Activated T-cell treated with anti-CD3 and anti-CD28 coated beads for 48 hours (primary cell): ENCODE results near the gene OR2T11.
"Not testable (repeated sequence)": the region's sequence is repeated elsewhere in the genome, so short reads cannot be mapped to it uniquely, and the experiment has no call there.

Experiments
- DNase-seq: peaks from one replicate; pipeline ENCODE4 v3.0.0-alpha.2; 2020; ENCODE audit warnings: low read depth

OR2T11 gene, protein sequence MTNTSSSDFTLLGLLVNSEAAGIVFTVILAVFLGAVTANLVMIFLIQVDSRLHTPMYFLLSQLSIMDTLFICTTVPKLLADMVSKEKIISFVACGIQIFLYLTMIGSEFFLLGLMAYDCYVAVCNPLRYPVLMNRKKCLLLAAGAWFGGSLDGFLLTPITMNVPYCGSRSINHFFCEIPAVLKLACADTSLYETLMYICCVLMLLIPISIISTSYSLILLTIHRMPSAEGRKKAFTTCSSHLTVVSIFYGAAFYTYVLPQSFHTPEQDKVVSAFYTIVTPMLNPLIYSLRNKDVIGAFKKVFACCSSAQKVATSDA

DNA sequence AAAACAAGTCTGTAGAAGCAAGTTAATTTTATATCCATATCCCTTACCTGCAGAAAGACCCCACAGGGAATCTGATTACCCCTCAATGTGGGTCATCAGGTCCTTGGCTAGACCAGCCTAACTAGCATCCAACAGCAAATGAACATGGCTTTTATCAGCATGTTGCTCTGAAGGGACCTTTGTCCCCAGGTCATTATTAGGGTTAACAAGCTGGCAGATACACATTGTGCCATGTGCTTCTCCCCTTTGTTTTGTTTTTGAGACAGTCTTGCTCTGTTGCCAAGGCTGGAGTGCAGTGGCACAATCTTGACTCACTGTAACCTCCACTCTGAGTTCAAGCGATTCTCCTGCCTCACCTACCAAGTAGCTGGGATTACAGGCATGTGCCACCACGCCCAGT, at the start of gene OR2T11:
Gene OR2T11 (minus strand): TSS at position 101 of the 400 bp plus-strand sequence. CDS start 7,963 bp downstream, outside the sequence.
- not testable (repeated sequence) for DNase-seq

DNA sequence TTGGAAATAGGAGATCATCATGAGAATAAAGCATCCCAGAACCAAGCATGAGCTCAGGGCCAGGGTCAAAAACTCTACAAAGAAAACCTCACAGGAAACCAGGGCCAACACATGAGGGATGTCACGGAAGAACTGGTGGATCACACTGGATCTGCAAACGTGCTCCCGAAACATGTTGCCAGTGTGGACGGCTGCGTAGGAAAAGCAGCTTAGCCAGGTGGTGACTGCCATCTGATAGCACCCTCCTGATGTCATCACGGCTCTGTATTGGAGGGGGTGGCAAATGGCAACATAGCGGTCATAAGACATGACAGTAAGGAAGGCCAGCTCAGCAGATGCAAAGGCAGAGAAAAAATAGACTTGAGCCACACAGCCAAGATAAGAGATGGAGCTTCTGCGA, 46.8 kb upstream of the OR2T11 start:
- no peak for DNase-seq

DNA sequence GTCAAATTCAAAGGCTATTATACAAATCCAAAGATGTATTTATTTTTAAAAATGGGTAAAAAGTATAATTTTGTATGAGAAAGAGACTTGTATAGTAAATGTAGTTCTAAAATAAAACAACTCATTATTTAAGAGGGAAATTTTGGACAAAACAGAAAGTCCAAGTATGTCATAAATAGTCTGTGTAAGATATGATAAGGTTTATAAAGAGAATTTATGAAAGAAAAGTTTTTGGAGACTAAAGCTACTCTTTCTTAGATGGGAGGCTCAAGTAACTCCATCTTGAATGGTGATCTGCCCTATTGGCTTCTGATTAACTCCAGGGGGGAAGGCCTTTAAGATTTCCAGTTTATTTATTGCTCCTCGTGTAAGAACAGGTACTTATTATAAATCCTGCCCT, 35.1 kb upstream of the OR2T11 start:
- no peak for DNase-seq

DNA sequence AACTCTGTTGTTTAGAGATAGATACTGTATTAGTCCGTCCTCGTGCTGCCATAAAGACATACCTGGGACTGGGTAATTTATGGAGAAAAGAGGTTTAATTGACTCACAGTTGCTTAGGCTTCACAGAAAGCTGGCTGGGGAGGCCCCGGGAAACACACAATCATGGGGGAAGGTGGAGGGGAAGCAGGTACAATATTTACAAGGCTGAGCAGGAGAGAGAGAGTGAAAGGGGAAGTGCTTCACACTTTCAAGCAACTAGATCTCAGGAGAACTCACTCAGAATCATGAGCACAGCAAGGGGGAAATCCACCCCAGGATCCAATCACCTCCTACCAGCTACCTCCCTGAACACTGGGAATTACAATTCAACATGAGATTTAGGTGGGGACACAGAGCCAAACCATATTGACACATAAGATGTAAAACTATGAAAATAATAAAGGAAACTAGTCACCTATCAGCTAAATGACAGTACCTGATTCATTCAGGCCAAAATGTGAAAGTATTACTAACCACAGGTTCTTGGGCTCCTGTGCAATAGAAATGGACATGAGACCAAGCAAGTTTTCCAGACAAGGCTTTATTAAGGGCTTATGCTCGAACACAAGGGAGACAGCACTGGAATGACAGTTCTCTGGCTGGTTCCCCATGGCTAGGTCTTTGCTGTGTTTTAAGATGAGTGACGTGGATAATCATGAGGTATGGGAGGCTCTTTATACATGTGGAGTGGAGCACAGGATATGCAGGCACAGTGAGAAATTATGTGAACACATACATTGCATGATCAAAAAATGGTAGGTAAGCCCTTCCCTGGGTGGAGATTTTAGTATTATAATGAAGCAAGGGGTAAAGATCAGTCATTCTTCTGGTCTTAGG, 28.8 kb upstream of the OR2T11 start:
- not testable (repeated sequence) for DNase-seq

DNA sequence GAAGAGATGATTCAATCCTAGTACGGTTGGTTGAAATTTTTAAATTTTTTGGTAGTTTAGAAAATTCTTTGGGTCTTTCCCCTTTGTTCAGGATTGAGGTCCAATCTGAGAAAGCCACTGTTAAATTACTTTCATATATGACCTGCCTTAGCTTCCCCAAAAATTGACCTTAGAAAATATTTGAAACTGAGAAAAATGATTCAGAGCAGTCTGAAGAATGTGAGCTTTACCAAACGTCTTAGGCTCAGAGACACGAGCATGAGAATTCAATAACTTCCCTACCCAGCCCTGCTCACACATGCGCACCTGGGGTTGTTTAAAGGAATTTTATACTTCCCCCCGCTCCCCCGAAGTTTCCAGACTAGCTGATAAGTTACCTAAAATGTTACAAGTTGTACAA, 21.9 kb upstream of the OR2T11 start:
- DNase-seq = not testable (repeated sequence)

DNA sequence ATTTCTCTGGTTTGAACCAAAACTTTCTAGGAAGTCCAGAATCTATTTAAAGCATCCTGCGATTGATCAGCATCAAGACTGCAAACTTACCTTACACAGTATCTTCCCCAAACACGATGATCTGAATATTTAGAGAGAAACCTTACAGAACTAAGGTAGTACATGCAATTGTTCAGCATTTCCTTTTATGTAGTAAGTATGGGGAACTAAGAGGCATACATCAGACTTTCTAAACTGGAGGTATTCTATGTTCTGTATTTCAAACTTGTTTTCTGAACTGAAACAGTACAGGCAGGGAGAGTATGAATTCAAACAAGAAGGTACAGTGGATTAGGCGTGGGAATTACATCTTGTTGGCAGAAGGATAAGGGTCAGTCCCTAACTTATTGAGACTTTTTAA, 20.5 kb upstream of the OR2T11 start, which contains the start of gene OR2T27:
Gene OR2T27 (minus strand): TSS at position 175 of the 400 bp plus-strand sequence. CDS start 4,644 bp downstream, outside the sequence.
- not testable (repeated sequence) for DNase-seq

DNA sequence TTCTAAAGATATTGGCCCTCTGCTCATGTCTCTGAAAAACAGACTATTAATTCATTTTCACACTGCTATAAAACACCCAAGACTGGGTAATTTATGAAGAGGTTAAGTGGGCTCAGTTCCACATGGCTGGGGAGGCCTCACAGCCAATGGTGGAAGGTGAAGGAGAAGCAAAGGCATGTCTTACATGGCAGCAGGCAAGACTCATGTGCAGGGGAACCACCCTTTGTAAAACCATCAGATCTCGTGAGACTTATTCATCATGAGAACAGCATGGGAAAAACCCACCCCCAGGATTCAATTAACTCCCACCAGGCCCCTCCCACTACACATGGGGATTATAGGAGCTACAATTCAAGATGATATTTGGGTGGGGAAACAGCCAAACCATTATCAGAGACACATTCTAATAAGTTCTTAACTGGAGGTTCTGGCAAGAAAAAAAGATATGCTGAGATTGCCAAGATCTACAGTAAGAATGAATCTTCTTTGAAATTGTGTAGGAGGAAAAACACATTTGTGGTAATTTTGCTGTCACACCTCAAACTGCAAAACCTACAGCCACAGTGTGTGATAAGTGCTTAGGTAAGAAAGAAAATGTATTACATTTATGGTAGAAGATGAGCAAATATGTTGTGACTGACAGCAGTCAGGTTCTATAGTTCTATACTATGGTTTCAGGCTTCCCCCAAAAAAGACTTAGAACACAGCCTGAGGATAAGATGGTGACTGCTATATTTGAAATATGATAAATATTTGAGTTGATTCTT, 14.1 kb upstream of the OR2T11 start:
- DNase-seq = not testable (repeated sequence)

DNA sequence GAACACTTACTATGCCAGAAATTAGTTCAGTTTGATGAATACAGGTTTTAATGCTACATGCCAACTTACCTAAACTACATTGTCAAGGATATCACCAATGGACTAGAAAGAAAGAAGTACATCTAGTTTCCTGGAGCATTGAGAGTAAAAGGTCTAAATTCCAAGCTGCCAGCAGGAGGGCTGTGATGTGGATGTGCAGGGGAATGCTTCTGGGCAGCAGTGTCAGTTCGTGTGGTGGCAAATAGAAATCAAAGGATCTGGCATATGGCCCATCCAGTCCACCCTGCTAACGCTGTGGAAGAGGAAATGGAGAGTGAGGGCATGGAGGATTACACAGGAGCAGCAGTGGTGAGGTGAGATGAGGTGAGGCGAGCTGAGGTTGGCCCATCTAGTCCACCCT, 10.3 kb upstream of the OR2T11 start, which contains the start of gene OR2T35:
Gene OR2T35 (minus strand): TSS at position 101 of the 400 bp plus-strand sequence. CDS start 6,020 bp downstream, outside the sequence.
- DNase-seq = not testable (repeated sequence)

DNA sequence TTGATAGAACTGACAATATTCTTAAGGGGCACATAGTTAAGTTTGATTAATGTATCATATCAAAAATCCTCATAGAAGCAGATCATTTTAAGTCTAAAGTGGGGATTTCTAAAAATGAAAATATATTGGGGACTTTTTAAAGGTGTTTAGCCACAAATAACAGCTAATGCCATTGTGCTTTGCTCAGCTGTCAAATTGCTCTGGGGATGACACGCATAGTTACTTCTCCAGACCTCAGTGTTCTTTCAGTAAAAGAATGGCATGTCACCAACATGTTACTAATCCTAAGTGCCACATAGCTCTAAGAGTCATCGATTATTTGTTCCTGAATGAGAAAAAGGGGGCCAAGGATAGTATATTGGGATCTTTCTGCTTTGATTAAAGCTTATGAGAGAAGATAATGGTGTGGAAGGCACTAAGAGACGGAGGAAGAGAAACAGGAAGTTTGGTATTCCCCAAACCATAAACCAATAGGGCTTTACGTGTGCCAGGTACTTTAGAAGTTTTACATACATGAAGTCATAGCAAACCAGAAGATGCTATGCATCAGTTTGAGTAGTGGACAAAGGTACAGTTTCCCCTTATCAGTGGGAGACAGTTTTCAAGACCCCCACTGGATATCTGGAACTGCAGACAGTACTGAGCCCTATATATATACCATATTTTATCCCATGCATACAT, 8.2 kb upstream of the OR2T11 start:
- DNase-seq = not testable (repeated sequence)

DNA sequence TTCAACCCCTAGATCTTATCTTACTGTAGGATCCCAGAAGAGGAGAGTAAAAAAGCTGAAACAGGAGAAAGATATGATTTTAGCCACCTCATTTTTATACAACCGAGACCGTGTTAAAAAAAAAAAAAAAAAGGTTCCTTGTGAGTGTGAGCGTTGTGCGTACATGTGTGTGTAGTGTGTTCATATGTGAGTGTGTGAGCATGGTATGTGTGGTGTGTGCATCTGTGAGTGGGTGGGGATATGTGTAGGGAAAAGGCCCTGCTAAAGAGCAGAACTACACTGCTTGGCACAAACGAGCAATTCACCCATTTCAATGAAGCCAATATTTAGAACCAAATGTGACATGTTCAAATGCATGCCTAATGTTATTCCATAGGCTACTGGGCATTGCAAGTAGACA, 6.7 kb upstream of the OR2T11 start:
- not testable (repeated sequence) for DNase-seq

DNA sequence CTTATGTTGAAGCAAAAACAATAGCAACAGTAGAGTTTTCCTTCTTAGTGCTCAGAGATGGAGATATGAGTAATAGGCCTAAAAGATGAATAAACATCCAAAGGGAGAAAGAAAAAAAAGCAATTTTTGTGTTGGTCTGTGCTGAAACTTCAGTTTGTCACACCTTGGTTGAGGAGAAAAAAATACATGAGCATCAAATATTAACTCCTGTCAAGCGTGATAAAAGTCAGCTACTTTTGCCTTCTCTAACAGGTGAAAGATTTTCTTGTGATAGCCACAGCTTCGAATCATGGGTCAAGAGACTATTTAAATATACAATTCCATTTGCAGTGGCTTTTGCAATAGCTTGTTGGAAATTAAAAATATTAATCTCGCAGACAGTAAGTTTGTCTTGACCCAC, 6.0 kb upstream of the OR2T11 start:
- not testable (repeated sequence) for DNase-seq

DNA sequence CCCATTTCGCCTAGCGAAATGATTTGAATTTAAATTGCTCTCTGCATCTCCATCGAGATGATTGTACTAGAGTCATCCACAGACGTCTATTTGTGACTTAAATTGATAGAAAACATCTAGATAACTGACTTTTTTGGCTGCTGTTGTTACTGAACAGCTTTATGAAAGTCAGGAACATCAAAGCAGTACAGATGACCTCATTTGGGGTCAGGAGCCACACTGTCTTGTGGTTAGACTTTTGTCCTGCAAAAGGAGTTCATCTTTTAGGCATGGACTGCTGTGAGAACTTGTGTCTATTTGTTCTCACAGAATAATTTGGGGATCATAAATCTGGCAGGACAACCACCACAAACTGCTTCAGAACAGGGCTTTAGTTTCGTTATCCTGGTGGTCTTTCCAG, 4.8 kb upstream of the OR2T11 start:
- not testable (repeated sequence) for DNase-seq

DNA sequence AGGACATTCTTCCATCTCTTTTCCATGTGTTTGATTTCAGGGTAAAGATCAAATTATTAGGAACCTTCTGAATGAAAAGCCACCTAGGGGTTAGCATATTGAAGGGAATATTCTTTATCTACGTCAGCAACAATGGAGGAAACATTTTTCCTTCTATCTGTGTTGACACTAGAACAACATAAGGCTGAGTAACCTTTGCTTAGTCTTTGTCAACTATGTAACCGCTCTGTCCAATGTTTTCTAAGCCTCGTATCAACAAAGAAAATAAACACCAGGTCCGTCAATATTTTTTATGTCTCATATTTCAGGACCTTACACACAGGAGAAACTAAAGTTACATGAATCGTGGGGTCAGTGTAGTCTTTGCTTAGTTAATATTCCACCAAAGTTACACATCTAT, 1.7 kb upstream of the OR2T11 start:
- DNase-seq = not testable (repeated sequence)

DNA sequence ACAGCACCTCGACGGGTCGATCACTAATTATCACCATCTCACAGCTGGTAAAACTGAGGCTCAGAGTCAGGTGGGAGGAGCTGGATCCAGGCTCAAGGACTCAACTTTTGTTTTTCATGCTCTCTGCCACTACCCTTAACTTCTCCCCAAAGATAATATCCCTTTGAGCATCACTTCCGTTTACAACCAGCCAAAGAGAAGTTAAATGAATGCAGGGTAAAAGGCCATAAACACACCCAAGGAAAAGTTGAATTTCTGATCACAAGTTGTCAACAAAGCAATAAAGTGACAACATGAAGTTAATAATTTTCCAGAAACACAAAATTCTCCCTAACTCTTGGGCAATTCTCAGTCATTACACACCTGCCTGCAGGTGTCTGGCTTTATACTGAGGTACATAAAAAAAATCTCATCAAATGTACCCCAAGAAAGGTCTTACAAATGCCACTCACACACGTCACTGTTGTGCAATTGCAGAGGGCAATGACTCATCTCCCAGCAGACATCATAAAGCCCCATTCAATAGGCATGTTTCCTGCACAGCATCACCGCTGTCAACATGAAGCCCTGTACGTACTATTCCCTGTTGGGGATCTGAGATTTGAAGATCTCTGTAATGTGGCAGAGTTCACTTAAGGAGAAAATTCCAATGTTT, 3.4 kb downstream of the OR2T11 start:
- DNase-seq = no peak

DNA sequence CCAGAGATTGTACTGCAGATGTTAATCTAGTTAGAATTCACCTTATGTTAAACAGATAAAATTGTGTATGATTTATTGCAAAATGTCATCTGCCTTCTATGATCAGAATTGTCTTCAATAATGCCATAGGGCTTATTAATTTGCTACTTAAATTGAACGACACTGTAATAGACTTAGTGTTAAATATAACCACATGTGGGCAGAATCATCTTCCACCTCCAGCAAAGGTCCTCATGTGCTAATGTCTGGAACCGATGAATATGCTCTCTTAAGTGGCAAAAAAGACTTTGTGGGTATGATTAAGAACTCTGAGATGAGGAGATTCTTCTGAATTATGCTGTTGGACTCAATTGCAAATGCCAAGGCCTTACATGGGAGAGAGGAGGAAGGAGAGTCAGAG, 4.3 kb downstream of the OR2T11 start:
- no peak for DNase-seq

DNA sequence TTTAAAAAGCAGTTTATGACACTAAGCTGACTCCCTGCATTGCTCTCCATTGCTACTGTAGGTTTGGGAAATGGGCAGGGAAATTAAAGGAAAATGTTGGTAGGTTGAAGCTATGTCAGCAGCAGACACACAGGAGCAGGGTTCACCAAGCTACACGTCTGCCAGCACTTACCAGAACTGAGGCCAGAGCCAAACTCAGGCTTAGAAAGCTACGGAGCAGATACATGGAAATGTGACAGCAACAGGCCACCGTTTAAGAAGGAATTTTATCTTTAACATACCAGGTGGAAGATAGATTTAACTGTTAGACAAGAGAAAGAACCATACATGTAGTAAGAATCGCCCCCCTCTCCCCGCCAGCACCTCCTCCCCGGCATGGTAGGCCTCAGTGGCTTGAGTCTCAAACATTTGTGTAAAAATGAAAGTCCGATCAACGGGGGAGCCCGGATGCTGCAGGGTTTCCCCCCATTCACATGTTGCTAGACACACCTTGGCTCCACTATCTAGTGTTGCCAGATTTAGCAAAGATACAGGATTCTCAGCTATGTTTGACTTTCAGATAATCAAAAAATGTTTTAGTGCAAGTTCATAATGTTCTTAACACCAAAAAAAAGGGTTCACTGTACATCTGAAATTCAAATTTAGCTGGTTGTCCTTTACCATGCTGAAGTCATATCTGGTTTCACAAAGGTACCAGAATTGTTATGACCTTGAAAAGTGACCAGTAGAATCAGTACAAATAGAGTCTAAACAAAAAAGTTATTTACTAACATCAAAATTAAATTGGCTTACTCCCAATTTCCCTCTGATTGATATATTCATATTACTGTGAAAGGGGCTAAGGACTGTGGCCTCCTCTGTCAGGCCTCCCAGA, 6.7 kb downstream of the OR2T11 start:
- no peak for DNase-seq

DNA sequence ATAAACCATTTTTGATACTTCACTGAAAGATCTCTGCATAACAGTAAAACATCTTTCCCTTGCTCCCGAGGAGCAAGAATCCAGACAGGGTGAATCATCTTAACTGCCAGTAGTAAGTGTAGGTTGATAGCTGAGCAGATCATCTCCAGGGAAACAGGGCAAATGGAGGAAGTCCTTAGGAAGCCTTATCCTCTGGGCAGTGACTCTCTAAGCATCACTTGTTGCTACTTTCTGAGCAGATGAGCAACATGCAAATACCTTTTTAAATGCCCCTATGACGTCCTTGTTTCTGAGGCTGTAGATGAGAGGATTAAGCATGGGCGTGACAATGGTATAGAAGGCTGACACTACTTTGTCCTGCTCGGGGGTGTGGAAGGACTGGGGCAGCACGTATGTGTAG, 8.9 kb downstream of the OR2T11 start:
- DNase-seq = no peak

DNA sequence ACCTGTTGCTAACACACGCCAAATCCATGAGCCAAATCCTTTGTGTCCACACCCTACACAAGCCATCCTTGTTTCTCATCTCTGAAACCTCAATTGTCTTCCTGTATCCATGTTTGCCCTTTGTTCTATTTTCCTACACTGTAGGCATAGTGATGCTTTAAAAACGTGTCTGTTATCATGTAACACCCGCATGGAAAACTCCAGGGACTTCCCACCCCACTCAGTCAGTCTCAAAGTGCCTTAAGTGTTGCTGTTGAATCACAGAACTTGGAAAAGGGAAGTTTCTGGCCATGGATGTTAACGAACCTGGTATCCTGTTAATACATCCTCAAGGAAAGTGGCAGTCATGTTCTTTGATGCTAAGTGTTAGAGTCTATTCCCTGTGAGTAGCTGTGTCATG, 9.7 kb downstream of the OR2T11 start:
- no peak for DNase-seq

DNA sequence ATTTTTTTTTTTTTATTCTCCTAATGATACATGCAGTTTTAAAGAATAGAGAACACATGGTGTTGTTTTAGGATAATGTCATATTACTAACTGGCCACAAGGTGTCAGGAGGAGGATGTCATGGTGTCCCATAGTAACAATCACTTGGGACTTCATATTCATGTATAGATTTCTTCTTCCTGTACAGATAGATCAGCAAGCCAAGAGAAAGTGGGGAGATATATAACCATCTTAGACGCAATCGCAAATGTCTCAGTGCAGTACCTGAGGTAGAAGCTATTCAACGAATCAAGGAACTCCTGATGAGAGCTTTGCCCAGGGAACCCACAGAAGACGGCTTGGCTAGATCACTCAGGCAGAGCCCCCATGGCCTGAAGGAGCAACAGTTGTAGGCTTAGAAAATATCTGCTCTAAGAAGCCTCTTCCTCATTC, 12.3 kb downstream of the OR2T11 start:
- DNase-seq = no peak

DNA sequence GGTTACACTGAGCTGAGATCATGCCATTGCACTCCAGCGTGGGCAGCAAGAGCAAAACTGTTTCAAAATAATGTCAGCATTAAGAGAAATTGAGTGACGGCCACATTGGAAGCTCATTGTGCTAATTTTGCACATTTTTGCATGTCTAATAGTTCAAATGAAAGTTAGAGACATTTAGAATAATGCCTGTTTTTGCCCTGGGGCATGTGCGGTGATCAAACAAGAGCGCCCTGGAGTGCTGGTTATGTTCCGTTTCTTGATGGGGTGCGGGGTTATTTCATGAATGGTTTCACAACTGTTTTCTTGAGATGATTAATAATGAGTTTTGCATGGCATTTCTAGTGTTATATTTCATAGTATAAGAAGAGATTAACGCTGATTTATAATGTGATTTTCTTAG, 13.1 kb downstream of the OR2T11 start:
- no peak for DNase-seq
